Measurements from ENCODE around the gene RYR1. TPM values are rescaled to one million over a fixed set of nuclear protein-coding genes. Genes with fewer than 3 reads are reported as not detected.

RYR1 gene
- total and polyA plus RNA-seq, 2 experiments from 2014 or later, result under 0.01 TPM; not detected in 1

- Histone ChIP-seq H3K27ac (no peak overlapping the region), H4K20me1 (ENCODE audit: insufficient read depth) (no peaks in the 10 kb centered on the region), H3K79me2 (ENCODE audit: insufficient read depth) (no peaks in the 10 kb centered on the region), H2AFZ (no peak overlapping the region), H3K4me1 (ENCODE audit: insufficient read depth) (peaks cover 14% of the 10 kb centered on the region), H3K4me2 (ENCODE audit: unreplicated experiment) (no peak overlapping the region), H3K4me3 (no peak overlapping the region), H3K36me3 (ENCODE audit: low read depth) (no peaks in the 10 kb centered on the region), H3K27me3 (replicated peaks; ENCODE audit: insufficient read depth) (no peaks in the 10 kb centered on the region), H3K9ac (no peak overlapping the region), H3K9me2 (ENCODE audit: insufficient read depth) (no peaks in the 10 kb centered on the region), H3K9me3 (ENCODE audit: low read depth) (no peaks in the 10 kb centered on the region), H3F3A (ENCODE audit: insufficient read depth) (0 out of 2 replicates have a peak, but pooled peaks cover 10% of the 10 kb centered on the region)
- no peak for DNase-seq
- WGBS, 2 experiments (ENCODE audit: low coverage in 1 of 2, low lambda C conversion rate in 2 of 2, missing lambda C conversion rate in 2 of 2), result 38 to 42% methylated on average over 8 of the region's 8 CpGs
- TF ChIP-seq EZH2 (IDR thresholded peaks at IDR 0.05; ENCODE audit: insufficient read depth, poor library complexity, severe bottlenecking), result no peak
- no peak for TF ChIP-seq EZH2phosphoT487 (IDR thresholded peaks at IDR 0.05; ENCODE audit: insufficient read depth, low read depth)
- in situ Hi-C loops (cut with MboI), result no loop called here
These were observed 41.5 kb upstream of the RYR1 start for GRCh38 chr19:38391911-38392464.

GRCh38 chr19:38392707-38393308 is 40.7 kb upstream of the RYR1 start:
- TF ChIP-seq EZH2 (IDR thresholded peaks at IDR 0.05; ENCODE audit: insufficient read depth, poor library complexity, severe bottlenecking) (no peak), EZH2phosphoT487 (IDR thresholded peaks at IDR 0.05; ENCODE audit: insufficient read depth, low read depth) (no peak)
- Histone ChIP-seq H3K4me1 (ENCODE audit: insufficient read depth) (peaks cover 14% of the 10 kb centered on the region), H3K9me2 (ENCODE audit: insufficient read depth) (no peaks in the 10 kb centered on the region), H3K79me2 (ENCODE audit: insufficient read depth) (no peaks in the 10 kb centered on the region), H2AFZ (no peak overlapping the region), H3K4me3 (no peak overlapping the region), H3K9me3 (ENCODE audit: low read depth) (no peaks in the 10 kb centered on the region), H3K27ac (no peak overlapping the region), H4K20me1 (ENCODE audit: insufficient read depth) (no peaks in the 10 kb centered on the region), H3K9ac (no peak overlapping the region), H3F3A (ENCODE audit: insufficient read depth) (0 out of 2 replicates have a peak, but pooled peaks cover 10% of the 10 kb centered on the region), H3K36me3 (ENCODE audit: low read depth) (no peaks in the 10 kb centered on the region), H3K4me2 (ENCODE audit: unreplicated experiment) (no peak overlapping the region), H3K27me3 (replicated peaks; ENCODE audit: insufficient read depth) (no peaks in the 10 kb centered on the region)
- in situ Hi-C loops (cut with MboI), result no loop called here
- peak; percentile 80 for DNase-seq
- 57 to 67% methylated on average over 6 of the region's 6 CpGs for WGBS, 2 experiments (ENCODE audit: low coverage in 1 of 2, low lambda C conversion rate in 2 of 2, missing lambda C conversion rate in 2 of 2)

- Histone ChIP-seq H3K27me3 (replicated peaks; ENCODE audit: insufficient read depth) (no peaks in the 10 kb centered on the region), H3K9me3 (ENCODE audit: low read depth) (no peaks in the 10 kb centered on the region), H3K9me2 (ENCODE audit: insufficient read depth) (no peaks in the 10 kb centered on the region), H3K4me3 (no peak overlapping the region), H3K9ac (no peak overlapping the region), H3K27ac (no peak overlapping the region), H3K4me1 (ENCODE audit: insufficient read depth) (peaks cover 14% of the 10 kb centered on the region), H3K36me3 (ENCODE audit: low read depth) (no peaks in the 10 kb centered on the region), H3K79me2 (ENCODE audit: insufficient read depth) (no peaks in the 10 kb centered on the region), H3F3A (ENCODE audit: insufficient read depth) (0 out of 2 replicates have a peak, but pooled peaks cover 10% of the 10 kb centered on the region), H4K20me1 (ENCODE audit: insufficient read depth) (no peaks in the 10 kb centered on the region), H3K4me2 (ENCODE audit: unreplicated experiment) (no peak overlapping the region), H2AFZ (no peak overlapping the region)
- in situ Hi-C loops (cut with MboI), result no loop called here
- no peak for TF ChIP-seq EZH2phosphoT487 (IDR thresholded peaks at IDR 0.05; ENCODE audit: insufficient read depth, low read depth)
- no peak for TF ChIP-seq EZH2 (IDR thresholded peaks at IDR 0.05; ENCODE audit: insufficient read depth, poor library complexity, severe bottlenecking)
- WGBS, 2 experiments (ENCODE audit: low coverage in 1 of 2, low lambda C conversion rate in 2 of 2, missing lambda C conversion rate in 2 of 2), result 38 to 40% methylated on average over 30 of the region's 30 CpGs
- DNase-seq, result peak; percentile 37
These were observed 39.0 kb upstream of the RYR1 start for GRCh38 chr19:38394488-38394887.

GRCh38 chr19:38395381-38396114 is 37.9 kb upstream of the RYR1 start:
- no peak overlapping the region for H3K4me3 ChIP-seq
- H3K4me1 ChIP-seq (ENCODE audit: insufficient read depth), result peaks cover 14% of the 10 kb centered on the region
- DNase-seq, result no peak
- in situ Hi-C loops (cut with MboI), result no loop called here
- no peaks in the 10 kb centered on the region for H3K79me2 ChIP-seq (ENCODE audit: insufficient read depth)
- H3K36me3 ChIP-seq (ENCODE audit: low read depth), result no peaks in the 10 kb centered on the region
- 0 out of 2 replicates have a peak, but pooled peaks cover 10% of the 10 kb centered on the region for H3F3A ChIP-seq (ENCODE audit: insufficient read depth)
- TF ChIP-seq EZH2phosphoT487 (IDR thresholded peaks at IDR 0.05; ENCODE audit: insufficient read depth, low read depth) (no peak), EZH2 (IDR thresholded peaks at IDR 0.05; ENCODE audit: insufficient read depth, poor library complexity, severe bottlenecking) (no peak)
- no peak overlapping the region for H3K4me2 ChIP-seq (ENCODE audit: unreplicated experiment)
- H4K20me1 ChIP-seq (ENCODE audit: insufficient read depth), result no peaks in the 10 kb centered on the region
- no peak overlapping the region for H3K9ac ChIP-seq
- H3K9me3 ChIP-seq (ENCODE audit: low read depth), result no peaks in the 10 kb centered on the region
- H3K9me2 ChIP-seq (ENCODE audit: insufficient read depth), result no peaks in the 10 kb centered on the region
- WGBS, 2 experiments (ENCODE audit: low coverage in 1 of 2, low lambda C conversion rate in 2 of 2, missing lambda C conversion rate in 2 of 2), result 48 to 58% methylated on average over 47 to 86 of the region's 86 CpGs
- no peak overlapping the region for H3K27ac ChIP-seq
- no peaks in the 10 kb centered on the region for H3K27me3 ChIP-seq (replicated peaks; ENCODE audit: insufficient read depth)
- H2AFZ ChIP-seq, result no peak overlapping the region

Data from GM23248 (cell line).